ENCODE data around the gene TRIM59.
"Not testable (repeated sequence)": the region's sequence is repeated elsewhere in the genome, so short reads cannot be mapped to it uniquely, and the experiment has no call there.

- not testable (repeated sequence) for TF ChIP-seq CTCF (tag by site-specific recombination; IDR thresholded peaks at IDR 0.05); ZBTB1 (tag by site-specific recombination; IDR thresholded peaks at IDR 0.05); ZNF561 (tag by site-specific recombination; IDR thresholded peaks at IDR 0.05; ENCODE audit: borderline replicate concordance); ZEB2 (tag by site-specific recombination; IDR thresholded peaks at IDR 0.05); ZNF776 (tag by site-specific recombination; IDR thresholded peaks at IDR 0.05; ENCODE audit: borderline replicate concordance); REST (tag by site-specific recombination; IDR thresholded peaks at IDR 0.05); TRIM28 (IDR thresholded peaks at IDR 0.05; ENCODE audit: borderline replicate concordance, low read length); YY2 (tag by site-specific recombination; IDR thresholded peaks at IDR 0.05); ZNF121 (tag by site-specific recombination; IDR thresholded peaks at IDR 0.05); ZNF140 (tag by site-specific recombination; IDR thresholded peaks at IDR 0.05); ZBTB7A (tag by site-specific recombination; IDR thresholded peaks at IDR 0.05; ENCODE audit: low read depth); YY1 (tag by site-specific recombination; IDR thresholded peaks at IDR 0.05)
Measured at GRCh38 chr3:160452251-160452650, 2.7 kb upstream of the TRIM59 start.
